Right kidney (tissue), 1 donor: Measurements from ENCODE around the gene FGGY.
"Not testable (repeated sequence)": the region's sequence is repeated elsewhere in the genome, so short reads cannot be mapped to it uniquely, and the experiment has no call there.

Experiments used
- DNase-seq: peaks from one replicate; pipeline ENCODE4 v3.0.0-alpha.2; 2016

The FGGY gene

DNA sequence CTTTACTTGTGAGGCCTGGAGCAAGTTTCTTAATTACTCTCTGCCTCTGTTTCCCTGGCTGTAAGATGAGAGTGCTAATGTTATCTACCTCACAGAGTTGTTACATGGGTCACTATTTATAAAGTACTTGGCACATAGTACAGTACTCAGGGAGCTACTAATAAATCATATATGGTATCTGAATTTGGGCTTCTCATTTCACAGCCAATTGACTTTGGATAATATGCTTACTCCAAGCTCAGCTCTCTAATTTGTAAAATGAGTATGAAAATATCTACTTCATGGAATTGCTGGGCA lies 409.4 kb downstream of the FGGY start:
- DNase-seq, result no peak

DNA sequence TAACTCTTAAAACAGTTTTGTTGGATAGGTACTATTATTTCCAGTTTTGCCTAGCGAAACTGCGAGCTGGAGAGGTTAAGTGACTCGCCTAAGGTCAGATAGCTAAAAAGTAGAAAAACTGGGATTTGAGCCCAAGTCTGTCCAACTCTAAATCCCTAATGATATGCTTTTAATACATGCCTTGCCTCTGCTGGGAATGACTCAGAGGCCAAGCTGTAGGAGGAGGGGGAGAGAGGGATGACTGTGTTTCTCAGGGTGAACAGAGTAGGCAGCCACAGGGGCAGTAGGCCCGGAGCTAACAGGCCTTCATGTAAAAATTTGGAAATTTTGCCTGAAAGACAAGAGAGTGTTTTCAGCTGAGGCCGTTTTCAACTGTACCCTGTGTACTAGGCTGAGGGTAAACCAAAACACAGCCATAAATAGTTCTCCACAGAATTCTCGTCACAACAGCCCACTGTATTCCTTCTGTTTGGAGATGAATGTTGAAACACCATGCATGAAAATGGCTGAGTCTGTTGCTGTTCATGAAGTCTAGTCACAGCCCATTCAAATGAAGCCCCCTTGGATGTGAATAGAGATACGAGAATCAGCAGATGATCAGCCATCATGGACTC lies 410.4 kb downstream of the FGGY start:
- no peak for DNase-seq

DNA sequence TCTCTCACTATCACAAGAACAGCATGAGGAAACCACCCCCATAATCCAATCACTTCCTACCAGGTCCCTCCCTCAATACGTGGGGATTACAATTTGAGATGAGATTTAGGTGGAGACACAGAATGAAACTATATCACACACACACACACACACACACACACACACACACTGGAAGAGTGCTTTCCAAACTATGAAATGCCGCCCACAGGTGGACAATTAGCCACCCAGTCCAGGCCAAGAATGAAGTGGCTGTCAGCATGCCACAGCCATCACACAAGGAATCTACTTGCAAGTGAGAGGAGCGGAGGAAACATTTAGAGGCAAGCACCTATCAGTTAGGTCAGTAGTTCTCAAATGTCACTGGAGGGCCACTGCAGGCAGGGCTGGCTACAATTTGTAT lies 412.4 kb downstream of the FGGY start:
- no peak for DNase-seq

DNA sequence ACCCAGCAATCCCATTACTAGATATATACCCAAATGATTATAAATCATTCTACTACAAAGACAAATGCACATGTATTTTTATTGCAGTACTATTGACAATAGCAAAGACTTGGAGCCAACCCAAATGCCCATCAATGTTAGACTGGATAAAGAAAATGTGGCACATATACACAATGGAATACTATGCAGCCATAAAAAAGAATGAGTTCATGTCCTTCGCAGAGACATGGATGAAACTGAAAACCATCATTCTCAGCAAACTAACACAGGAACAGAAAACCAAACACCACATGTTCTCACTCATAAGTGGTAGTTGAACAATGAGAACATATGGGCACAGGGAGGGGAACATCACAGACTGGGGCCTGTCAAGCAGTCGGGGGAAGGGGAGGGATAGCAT lies 414.0 kb downstream of the FGGY start:
- DNase-seq, result not testable (repeated sequence)

DNA sequence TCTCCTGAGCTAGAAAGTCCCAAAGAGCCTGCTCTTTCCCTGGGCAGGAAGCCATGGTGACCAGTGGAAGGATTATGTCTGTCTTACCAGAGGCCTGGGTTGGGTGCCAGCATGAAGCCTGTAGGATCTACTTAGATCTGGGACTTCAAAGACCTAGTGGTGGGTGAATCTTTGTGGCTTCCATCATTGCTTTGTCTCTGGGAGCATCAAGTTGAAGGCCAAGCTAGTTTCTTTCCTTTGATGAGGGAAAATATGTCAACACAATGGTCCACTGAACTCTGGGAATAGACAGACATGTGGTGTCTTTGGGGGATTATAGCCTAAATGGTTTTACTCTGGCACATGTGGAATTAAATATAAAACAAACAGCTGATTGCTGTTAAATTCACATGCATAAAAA lies 417.3 kb downstream of the FGGY start:
- no peak for DNase-seq

DNA sequence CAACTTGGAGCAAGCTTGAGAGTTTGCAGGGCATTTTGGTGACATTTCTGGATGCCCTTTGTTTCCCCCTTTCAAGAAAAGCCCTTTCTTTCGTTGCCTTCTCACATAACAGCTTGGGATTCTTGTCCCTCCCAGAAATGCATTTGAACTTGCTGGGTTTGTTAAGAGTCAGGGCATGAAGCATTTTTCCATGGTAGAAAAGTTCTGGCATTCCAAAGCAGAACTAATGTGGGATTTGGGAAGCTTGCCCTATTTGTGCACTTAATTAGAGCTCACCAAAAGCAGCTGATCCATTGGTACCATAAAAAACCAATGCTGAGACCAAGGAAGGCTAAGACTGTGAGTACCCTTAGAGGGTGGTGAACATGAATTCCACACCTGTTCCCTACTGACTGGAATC lies 418.1 kb downstream of the FGGY start:
- DNase-seq, result no peak

DNA sequence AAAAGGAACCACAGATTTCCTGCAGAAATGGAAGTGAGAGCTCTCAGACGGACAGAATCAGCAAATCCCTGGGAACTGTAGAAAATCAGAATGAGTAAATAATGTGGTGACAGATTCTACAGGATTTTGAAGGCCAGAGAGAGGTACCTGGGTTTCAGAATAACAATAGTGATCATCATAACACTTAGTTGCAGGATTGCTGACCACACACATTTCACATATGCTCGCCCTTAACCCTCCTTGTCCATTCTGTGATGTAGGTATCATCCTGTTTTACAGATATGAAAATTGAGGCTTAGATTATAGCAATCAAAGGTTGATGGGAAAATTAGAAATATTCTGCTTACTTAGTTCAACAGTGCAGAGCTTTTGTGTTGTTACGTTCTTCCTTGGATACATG lies 419.9 kb downstream of the FGGY start:
- DNase-seq, result no peak

DNA sequence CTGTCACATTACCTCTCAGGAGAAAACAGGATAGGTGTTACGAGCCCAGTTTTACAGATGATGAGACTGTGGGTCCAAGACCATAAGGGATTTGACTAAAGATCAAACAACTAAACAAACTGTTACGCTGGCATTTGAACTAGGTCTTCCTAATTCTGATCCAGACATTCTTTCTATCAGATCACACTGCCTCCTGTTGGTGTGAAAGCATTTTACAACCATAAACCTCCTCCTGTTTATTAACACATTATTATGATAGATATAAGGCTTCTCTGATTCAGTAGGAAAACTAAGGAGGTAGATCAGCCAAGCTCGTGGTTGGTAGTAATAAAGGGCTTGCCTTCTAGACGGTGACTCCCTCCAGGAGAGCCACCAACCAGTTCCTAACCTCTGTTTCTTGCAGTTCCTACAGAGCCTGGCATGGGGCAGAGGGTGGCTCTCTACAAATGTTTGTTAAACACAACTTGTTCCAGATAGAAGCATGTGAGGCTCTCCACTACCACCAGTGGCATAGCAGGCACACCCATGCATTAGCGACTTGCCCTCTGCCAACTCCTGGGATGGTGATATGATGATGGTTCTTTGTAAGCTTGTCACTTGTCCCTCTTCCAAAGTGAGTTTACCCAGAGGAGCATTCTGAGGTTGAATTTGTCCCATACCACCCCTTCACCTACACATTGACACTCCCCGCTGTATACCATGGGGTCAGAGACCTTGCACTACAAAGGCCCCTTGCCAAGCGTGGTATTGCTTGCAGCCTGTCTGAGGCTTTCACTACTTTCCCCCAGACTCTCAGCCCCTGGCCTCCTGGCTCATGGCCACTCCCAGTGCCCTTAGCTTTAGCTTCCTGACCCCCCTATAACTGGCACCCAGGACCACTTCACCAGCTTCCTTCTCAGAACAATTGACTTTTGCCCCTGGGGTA lies 421.4 kb downstream of the FGGY start:
- no peak for DNase-seq

DNA sequence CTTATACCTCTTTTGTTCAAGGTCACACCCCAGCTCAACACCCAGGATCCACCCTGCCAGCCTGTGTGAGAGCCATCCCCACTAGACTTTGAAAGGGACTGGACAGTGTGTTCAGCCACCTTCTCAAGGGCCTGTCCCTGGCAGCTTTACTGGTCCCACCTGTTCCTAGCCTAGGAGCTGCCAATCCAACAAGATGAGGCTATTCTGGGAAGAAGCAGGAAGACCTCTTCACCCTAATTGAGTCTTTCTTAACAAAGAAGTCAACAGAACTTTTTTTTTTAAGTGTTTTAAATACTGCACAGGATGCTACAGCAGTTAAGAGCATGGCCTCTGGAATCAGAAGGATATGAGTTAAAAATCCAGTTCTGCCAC lies 422.1 kb downstream of the FGGY start:
- DNase-seq, result no peak

DNA sequence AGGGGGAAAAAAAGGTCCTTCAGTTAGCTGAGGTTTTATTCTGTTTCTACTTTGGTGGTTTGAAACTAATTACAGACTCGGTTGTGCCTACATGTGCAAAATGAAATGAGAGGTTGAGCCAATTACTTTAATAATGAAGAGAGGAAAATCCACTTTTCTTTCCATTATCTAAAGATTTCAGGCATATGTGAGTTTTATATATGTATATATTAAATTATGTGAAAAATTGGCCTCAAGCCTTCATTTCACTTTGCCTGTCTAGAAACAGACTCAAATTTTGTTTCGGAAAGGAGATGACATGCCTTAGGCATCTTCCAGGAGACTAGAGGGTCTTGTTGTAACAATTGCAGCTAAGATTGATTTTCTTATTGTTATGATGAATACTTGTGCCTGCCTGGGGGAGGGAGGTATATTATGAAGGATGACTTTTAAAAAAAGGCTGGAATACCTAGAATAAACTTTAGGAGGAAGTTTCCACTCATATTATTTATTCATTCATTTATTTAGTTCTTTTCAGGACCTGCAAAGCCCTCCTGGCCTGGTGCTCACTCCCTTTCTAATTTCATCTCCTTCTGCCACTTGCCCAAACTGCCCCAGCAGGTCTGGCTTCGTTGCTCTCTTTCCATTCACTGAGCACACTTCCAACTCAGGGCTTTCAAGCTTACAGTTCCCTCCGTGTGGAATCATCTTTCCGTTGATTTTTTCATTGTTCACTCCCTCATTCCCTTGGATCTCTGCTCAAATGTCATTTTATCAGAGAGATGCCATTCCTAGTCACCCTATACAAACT lies 423.6 kb downstream of the FGGY start:
- no peak for DNase-seq

DNA sequence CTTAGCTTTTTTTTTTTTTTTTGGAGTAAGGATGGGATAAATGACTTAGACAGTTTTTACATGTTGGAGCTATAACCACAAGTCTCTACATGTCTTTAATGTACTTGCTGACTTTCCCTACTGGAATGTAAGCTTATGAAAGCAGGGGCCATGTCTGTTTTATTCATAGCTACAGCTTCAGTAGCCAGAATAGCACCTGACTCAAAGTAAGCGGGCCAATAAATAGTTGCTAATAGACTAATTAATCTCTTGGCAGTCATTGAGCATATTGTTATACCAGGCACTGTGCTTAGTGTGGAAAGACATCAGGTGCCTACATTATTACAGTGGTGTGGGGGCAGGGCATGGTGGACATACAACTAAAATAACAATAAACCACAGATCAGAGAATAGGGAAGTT lies 433.4 kb downstream of the FGGY start:
- DNase-seq, result no peak

DNA sequence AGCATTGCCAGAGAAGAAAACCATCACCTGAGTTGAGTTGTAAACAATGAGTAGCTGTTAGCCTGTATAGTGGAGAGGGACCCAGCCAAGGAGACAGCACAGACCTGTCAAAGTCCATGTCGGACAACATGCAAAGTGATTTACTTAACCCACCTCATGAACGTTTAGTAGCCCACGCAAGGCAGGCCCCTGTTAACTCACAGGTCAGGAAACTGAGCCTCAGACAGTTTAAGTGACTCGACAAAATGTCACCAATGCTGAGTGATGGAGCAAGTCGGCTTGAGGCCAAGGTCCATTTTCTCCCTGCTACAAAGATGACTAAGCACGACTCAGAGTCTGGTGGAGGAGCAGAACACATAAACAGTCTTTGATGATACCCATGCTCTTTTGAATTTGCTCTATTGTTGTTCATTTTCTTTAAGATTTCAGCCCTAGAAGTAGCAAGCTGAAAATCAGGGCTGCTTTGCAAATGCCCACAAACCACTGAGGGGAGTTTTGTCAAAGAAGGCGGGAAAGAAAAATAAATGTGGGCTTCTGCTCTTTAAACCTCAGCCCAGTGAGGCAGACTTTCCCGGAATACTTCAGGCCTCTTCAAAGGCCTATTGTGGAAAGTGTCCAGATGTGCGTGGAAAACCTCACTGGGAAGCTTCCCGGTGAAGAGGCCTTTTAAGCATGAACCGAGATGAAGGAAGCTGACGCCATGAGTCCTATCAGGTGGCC lies 434.0 kb downstream of the FGGY start:
- peak; percentile 20 for DNase-seq

DNA sequence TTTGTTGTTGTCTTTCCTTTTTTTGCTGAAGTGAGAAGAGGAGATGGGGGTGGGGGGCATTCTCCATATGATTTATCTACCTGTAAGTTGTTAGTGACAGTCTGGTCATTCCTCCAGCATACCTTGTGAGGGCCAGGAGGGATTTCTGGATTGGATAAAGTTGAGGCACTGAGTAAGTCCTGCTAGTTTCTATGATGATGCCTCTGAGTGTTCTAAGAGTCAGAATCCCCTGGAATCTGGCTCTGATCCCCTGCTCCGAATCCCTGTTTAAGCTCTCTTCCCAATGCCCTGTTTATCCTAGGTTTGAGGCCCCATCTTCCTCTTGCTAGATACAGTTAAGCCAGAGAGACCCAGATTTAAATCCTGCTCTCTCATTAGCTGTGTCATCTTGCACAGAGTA lies 434.7 kb downstream of the FGGY start:
- DNase-seq, result no peak

DNA sequence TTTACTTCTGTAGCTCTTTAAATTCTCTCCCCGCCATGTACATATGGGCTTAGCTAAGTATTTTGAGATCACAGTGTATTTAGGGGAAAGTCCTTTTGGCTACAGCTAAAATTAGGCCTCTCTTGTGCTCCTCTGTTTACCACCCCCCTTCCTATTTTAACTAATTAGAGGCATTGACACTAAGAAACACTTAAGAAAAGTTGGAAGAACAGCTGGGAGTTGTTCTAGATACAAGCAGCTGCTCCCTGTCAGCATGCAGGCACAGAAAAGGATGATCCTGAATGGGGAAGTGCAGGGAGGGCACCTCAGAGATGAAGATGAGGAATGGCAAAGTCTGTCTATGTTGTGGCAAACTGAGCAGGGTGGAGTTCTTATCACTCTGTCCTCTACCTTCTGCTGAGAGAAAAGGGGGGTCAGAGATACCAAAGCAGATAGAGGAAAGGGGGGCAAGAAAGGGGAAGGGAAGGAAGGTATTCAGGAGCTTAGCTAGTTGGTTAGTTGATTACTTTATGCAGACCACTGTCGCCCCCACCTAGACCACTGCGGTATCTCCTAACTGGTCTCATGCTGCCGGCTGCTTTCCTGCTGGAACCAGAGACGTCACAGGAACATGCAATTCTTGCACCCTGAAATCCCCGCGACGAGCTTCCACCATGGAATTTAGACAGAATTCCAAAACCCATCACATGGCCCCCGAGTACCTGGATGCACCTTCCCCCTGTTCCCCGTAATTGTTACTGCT lies 435.5 kb downstream of the FGGY start:
- no peak for DNase-seq

DNA sequence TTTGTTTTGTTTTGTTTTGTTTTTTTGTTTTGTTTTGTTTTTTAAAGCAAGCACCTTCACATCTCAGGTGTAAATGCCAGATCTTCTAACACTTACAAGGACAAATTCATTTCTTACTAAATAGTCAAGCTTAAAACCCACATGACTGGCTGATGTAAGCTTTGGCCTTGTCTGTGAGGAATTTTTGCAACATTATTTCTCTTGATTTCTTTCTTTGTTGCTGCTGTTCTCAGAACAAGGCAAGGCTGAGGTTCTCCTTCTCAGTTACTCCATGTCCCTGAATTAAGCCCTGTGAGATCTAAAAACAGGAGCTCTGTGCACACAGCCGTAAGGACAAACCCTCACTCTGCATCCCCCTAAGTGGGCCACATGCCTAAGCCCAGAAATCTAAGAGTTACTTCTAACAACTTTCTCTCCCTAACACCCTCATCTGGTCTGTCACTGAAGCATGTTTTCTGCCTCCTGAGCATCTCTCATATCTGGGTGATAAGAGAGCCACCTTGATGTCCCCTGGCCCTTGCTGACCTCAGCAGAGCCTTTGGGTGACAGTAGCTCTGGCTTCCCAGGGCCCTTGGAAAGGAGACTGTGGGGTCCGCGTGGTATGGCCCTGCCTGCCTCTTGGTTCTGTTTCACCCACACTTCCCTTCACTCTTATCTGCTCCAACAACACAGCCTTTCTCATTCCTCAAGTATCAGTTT lies 436.7 kb downstream of the FGGY start:
- no peak for DNase-seq

DNA sequence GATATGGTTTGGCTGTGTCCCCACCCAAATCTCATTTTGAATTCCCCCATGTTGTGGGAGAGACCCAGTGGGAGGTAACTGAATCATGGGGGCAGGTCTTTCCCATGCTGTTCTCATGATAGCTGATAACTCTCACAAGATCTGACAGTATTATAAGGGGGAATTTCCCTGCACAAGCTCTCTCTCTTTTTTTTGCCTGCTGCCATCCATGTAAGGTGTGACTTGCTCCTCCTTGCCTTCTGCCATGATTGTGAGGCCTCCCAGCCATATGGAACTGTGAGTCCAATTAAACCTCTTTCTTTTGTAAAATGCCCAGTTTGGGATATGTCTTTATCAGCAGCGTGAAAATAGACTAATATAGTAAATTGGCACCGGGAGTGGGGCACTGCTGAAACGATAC lies 439.0 kb downstream of the FGGY start:
- not testable (repeated sequence) for DNase-seq

DNA sequence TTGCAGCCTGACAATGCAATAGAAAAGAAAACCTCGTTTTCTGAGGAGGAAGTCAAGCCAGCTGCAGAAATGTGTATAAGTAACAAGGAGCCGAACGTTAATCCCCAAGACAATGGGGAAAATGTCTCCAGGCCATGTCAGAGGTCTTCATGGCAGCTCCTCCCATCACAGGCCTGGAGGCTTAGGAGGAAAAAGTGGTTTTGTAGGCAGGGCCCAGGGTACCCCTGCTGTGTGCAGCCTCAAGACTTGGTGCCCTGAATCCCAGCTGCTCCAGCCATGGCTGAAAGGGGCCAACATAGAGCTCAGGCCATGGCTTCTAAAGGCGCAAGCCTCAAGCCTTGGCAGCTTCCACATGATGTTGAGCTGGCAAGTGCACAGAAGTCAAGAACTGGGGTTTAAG lies 439.9 kb downstream of the FGGY start:
- no peak for DNase-seq

DNA sequence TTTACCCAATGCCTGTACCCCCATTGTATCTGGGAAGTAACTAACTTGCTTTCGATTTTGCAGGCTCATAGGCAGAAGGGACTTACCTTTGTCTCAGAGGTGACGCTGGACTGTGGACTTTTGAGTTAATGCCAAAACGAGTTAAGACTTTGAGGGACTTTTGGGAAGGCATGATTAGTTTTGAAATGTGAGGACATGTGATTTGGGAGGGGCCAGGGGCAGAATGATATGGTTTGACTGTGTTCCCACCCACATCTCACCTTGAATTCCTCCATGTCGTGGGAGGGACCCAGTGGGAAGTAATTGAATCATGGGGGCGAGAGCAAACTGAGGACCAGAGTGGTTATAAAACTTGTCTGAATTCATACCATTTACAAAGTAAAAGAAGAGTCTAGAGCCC lies 440.7 kb downstream of the FGGY start:
- no peak for DNase-seq

DNA sequence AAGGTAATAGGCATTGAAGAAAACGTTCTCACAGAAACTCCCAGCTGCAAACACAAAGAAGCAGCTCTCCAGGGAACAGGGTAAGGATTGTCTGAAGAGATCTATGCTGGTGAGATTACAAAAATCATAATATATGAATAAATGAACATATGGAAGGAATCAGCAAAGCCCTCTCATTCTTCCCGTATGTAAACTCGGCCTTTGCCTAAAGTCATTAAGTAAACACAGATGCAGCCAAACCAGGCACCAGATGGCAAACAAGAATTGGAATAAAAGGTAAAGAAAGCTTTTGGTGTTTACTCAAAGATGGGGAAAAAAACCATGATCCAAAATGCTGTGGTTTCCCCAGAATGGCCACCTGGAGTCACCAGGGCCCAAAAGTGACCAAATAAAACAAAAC lies 441.3 kb downstream of the FGGY start:
- no peak for DNase-seq

DNA sequence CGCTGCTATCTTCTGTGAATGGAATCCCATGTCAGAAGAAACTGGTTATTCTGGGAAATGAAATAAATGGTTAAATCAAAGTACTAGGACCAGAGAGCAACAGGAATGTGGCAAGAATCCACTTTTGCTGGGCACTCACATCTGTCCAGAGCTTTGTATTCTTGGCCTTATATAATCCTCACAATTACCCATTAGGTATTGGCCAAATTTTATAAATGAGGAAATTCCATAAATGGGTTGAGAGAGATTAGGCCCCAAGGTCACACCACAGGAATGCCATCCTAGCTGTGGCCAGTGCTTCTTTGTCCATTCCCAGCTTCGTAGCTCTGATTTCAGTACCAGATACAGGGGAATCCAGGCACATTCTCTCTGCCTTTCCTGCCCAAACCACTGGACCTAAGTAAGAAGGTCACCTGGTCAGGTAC lies 441.7 kb downstream of the FGGY start:
- DNase-seq, result no peak

DNA sequence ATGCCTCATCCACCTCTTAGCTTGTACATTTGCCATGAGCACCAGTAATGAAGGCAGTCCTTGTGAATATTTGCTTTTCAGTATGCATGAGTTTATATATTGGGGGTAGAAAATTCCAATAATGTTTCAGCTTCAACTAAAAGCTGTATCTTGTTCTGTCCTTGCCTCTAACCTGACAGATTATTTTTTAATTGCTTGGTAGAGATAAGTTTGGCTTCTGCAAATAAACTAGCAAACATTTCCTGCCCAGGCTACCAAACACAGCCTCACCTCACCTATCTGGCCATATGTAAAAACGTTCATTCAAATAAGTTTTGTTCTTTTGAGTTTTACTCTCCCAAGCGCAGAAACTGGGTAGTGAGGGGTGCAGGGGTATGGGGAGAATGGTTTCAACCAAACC lies 442.2 kb downstream of the FGGY start:
- DNase-seq, result no peak

DNA sequence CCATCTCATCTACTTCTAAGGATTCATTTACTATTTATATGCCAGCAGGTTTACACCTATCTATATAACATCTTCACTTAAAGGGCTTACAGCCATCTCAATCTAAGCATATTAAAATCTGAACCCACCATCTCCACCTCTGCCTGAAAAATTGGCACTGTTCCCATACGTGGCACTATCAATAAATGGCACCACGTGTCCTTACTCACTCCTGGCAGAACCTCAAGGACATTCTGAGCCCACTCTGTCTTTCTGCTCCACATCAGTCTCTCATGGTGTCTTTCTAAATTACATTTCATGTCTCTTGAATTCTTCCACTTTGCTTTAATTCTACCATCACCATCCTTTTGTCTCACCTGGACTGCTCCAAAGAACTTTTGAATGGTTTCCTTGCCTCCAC lies 445.6 kb downstream of the FGGY start:
- DNase-seq, result no peak
